Testis (tissue), 3 donors: ENCODE data around the gene CAMKMT. TPM values are rescaled to one million over a fixed set of nuclear protein-coding genes. Genes with fewer than 3 reads are reported as not detected.

Experiments
- DNase-seq: peaks from one replicate; pipeline ENCODE4 v3.0.0-alpha.2; 2019
- H3K27ac ChIP-seq, 2 donors: fragments of 200-600 bp; sonication (generic); one replicate each; pipeline ENCODE4 v1.5.1; 2019
- H3K27me3 ChIP-seq: fragments of 200-600 bp; sonication (generic); one replicate; pipeline ENCODE4 v1.5.1; 2019
- H3K36me3 ChIP-seq: fragments of 200-600 bp; sonication (generic); one replicate; pipeline ENCODE4 v1.5.1; 2017; ENCODE audit warnings: low read depth; ENCODE audit errors: missing control alignments
- H3K4me1 ChIP-seq: fragments of 200-600 bp; sonication (generic); one replicate; pipeline ENCODE4 v1.5.1; 2019
- H3K4me3 ChIP-seq, 2 donors: fragments of 200-600 bp; sonication (generic); one replicate each; pipeline ENCODE4 v1.5.1; 2017 to 2019
- H3K9me3 ChIP-seq: fragments of 200-600 bp; sonication (generic); one replicate; pipeline ENCODE4 v1.5.1; 2017
- CTCF ChIP-seq, 3 experiments: fragments of 450-650 bp in 2 of 3; fragments of 200-600 bp in 1 of 3; sonication (generic) in 1 of 3; IDR thresholded peaks; one replicate each; pipeline ENCODE4 v1.5.1; 2016 to 2019; ENCODE audit warnings: antibody characterized with exemption in 3 of 3, mild to moderate bottlenecking in 2 of 3, moderate library complexity in 1 of 3
- POLR2A ChIP-seq: fragments of 450-650 bp; IDR thresholded peaks from one replicate; pipeline ENCODE4 v1.6.1; 2017; ENCODE audit warnings: antibody characterized with exemption, mild to moderate bottlenecking, moderate library complexity
- WGBS, 2 donors: methylation state at CpG; one replicate each; pipeline ENCODE4 v1.1.5; 2018; 5-methylcytosine and 5-hydroxymethylcytosine counted together
- intact Hi-C: fragments of 100-400 bp; cut with DNase I; formaldehyde crosslinking; loops from one replicate; pipeline ENCODE4 v1.15.1; 2023; ENCODE audit warnings: low total_unique reads
- polyA plus RNA-seq: library from polyadenylated mRNA; stranded (reverse); fragments of 350-450 nt; fragmentation: Illumina TruSeq; extraction: RNeasy Lipid Tissue Mini Kit (QIAGEN cat#74804); gene quantifications from one replicate; pipeline ENCODE4 v1.2.3, GENCODE V29; 2014; ENCODE audit warnings: low read depth, low replicate concordance; ENCODE audit not compliant: insufficient read depth
- total RNA-seq, 2 donors: library from RNA; depleted of rRNA; stranded (reverse); fragments of >200 nt; gene quantifications; one replicate each; pipeline ENCODE4 v1.2.3, GENCODE V29; 2016

CAMKMT gene
- total and polyA plus RNA-seq, 3 donors from 2014 or later, result 15.9 to 21.2 (median 18.5) TPM

- WGBS, 2 donors, result 82 to 96% methylated on average over 1 of the region's 1 CpG
- DNase-seq, result no peak
- Histone ChIP-seq H3K9me3 (peaks cover 3% of the 10 kb centered on the region), H3K27me3 (no peaks in the 10 kb centered on the region), H3K4me1 (no peaks in the 10 kb centered on the region), H3K4me3 (no peak overlapping the region), H3K27ac (no peak overlapping the region), H3K36me3 (no peaks in the 10 kb centered on the region)
- intact Hi-C loops, result no loop called here
- no peak for TF ChIP-seq CTCF (IDR thresholded peaks at IDR 0.05)
- no peak for TF ChIP-seq POLR2A
Observed at GRCh38 chr2:44459739-44460138, 98.0 kb downstream of the CAMKMT start.

GRCh38 chr2:44462934-44463849, 101.4 kb downstream of the CAMKMT start:
- TF ChIP-seq CTCF (IDR thresholded peaks at IDR 0.05), result no peak
- TF ChIP-seq POLR2A, result no peak
- WGBS, 2 donors, result 92 to 95% methylated on average over 3 of the region's 3 CpGs

GRCh38 chr2:44464437-44464836, 102.7 kb downstream of the CAMKMT start:
- Histone ChIP-seq H3K4me3 (no peak overlapping the region), H3K9me3 (peaks cover 3% of the 10 kb centered on the region), H3K27ac (no peak overlapping the region), H3K4me1 (no peaks in the 10 kb centered on the region), H3K36me3 (no peaks in the 10 kb centered on the region), H3K27me3 (no peaks in the 10 kb centered on the region)
- TF ChIP-seq POLR2A (no peak), CTCF (IDR thresholded peaks at IDR 0.05) (no peak)
- no peak for DNase-seq
- WGBS, 2 donors, result 93 to 100% methylated on average over 1 of the region's 1 CpG
- intact Hi-C loops, result no loop called here

More at GRCh38 chr2:44462934-44463849, 101.4 kb downstream of the CAMKMT start:
- no peaks in the 10 kb centered on the region for H3K27me3 ChIP-seq
- no peak for DNase-seq
- no peak overlapping the region for H3K4me3 ChIP-seq
- intact Hi-C loops, result no loop called here
- peaks cover 3% of the 10 kb centered on the region for H3K9me3 ChIP-seq
- no peaks in the 10 kb centered on the region for H3K4me1 ChIP-seq
- no peaks in the 10 kb centered on the region for H3K36me3 ChIP-seq
- H3K27ac ChIP-seq, result no peak overlapping the region

- TF ChIP-seq POLR2A, result no peak
- no peak for TF ChIP-seq CTCF (IDR thresholded peaks at IDR 0.05)
- Histone ChIP-seq H3K36me3 (no peaks in the 10 kb centered on the region), H3K27me3 (no peaks in the 10 kb centered on the region), H3K9me3 (no peaks in the 10 kb centered on the region), H3K4me1 (no peaks in the 10 kb centered on the region), H3K4me3 (no peak overlapping the region), H3K27ac (no peak overlapping the region)
- DNase-seq, result no peak
- intact Hi-C loops, result loop anchor here (10.0 kb wide), 1 partner anchor 475 kb away; the partner anchor contains the start of gene SIX3
Observed at GRCh38 chr2:44470151-44470550, 108.4 kb downstream of the CAMKMT start.
